Mucosa of stomach (tissue), 1 donor: ENCODE measurements around the gene ANKRD2.

Experiments
- H3K27me3 ChIP-seq: one replicate; pipeline ENCODE4 v1.7.0; 2013; ENCODE audit warnings: mild to moderate bottlenecking, low read length; ENCODE audit not compliant: control insufficient read depth, insufficient read depth
- H3K36me3 ChIP-seq: one replicate; pipeline ENCODE4 v1.7.0; 2013; ENCODE audit warnings: low read length; ENCODE audit not compliant: control insufficient read depth, insufficient read depth
- H3K4me1 ChIP-seq: one replicate; pipeline ENCODE4 v1.7.0; 2013; ENCODE audit warnings: mild to moderate bottlenecking, low read length; ENCODE audit not compliant: control insufficient read depth, insufficient read depth
- H3K4me3 ChIP-seq: one replicate; pipeline ENCODE4 v1.7.0; 2013; ENCODE audit warnings: low read length
- H3K9ac ChIP-seq: one replicate; pipeline ENCODE4 v1.7.0; 2013; ENCODE audit warnings: mild to moderate bottlenecking, low read length, moderate library complexity
- H3K9me3 ChIP-seq: one replicate; pipeline ENCODE4 v1.7.0; 2013; ENCODE audit warnings: mild to moderate bottlenecking, low read length, moderate library complexity; ENCODE audit not compliant: control insufficient read depth
- donor health status: Pancreatic carcinoma.

Gene ANKRD2

GRCh38 chr10:97590748-97591495 lies 18.3 kb downstream of the ANKRD2 start:
- H3K9ac ChIP-seq = no peak overlapping the region
- no peaks in the 10 kb centered on the region for H3K36me3 ChIP-seq
- no peaks in the 10 kb centered on the region for H3K9me3 ChIP-seq
- no peaks in the 10 kb centered on the region for H3K4me1 ChIP-seq
- no peak overlapping the region for H3K4me3 ChIP-seq
- no peaks in the 10 kb centered on the region for H3K27me3 ChIP-seq

- Histone ChIP-seq H3K4me1 (peaks cover 6% of the 10 kb centered on the region), H3K9ac (no peak overlapping the region), H3K9me3 (no peaks in the 10 kb centered on the region), H3K36me3 (no peaks in the 10 kb centered on the region), H3K27me3 (no peaks in the 10 kb centered on the region), H3K4me3 (no peak overlapping the region)
Observed at GRCh38 chr10:97593421-97593820, 20.8 kb downstream of the ANKRD2 start.

GRCh38 chr10:97596101-97597082 lies 23.8 kb downstream of the ANKRD2 start:
- peaks cover 6% of the 10 kb centered on the region for H3K4me1 ChIP-seq

GRCh38 chr10:97597778-97598177 lies 25.2 kb downstream of the ANKRD2 start:
- peaks cover 6% of the 10 kb centered on the region for H3K4me1 ChIP-seq
- no peaks in the 10 kb centered on the region for H3K27me3 ChIP-seq

More at GRCh38 chr10:97596101-97597082, 23.8 kb downstream of the ANKRD2 start:
- Histone ChIP-seq H3K9me3 (no peaks in the 10 kb centered on the region), H3K9ac (peak overlapping the region; percentile 15), H3K27me3 (no peaks in the 10 kb centered on the region), H3K4me3 (no peak overlapping the region), H3K36me3 (no peaks in the 10 kb centered on the region)

GRCh38 chr10:97598407-97599271 lies 26.1 kb downstream of the ANKRD2 start:
- no peaks in the 10 kb centered on the region for H3K36me3 ChIP-seq
- no peak overlapping the region for H3K9ac ChIP-seq
- peaks cover 6% of the 10 kb centered on the region for H3K4me1 ChIP-seq
- H3K9me3 ChIP-seq = no peaks in the 10 kb centered on the region
- H3K27me3 ChIP-seq = no peaks in the 10 kb centered on the region
- no peak overlapping the region for H3K4me3 ChIP-seq

More at GRCh38 chr10:97597778-97598177, 25.2 kb downstream of the ANKRD2 start:
- Histone ChIP-seq H3K4me3 (no peak overlapping the region), H3K9me3 (no peaks in the 10 kb centered on the region), H3K36me3 (no peaks in the 10 kb centered on the region), H3K9ac (no peak overlapping the region)

- H3K9me3 ChIP-seq = no peaks in the 10 kb centered on the region
- H3K4me1 ChIP-seq = peaks cover 6% of the 10 kb centered on the region
- H3K9ac ChIP-seq = no peak overlapping the region
- no peaks in the 10 kb centered on the region for H3K36me3 ChIP-seq
- H3K4me3 ChIP-seq = no peak overlapping the region
- H3K27me3 ChIP-seq = no peaks in the 10 kb centered on the region
Observed at GRCh38 chr10:97599272-97599619, 26.7 kb downstream of the ANKRD2 start.

GRCh38 chr10:97600616-97601015 lies 28.0 kb downstream of the ANKRD2 start:
- Histone ChIP-seq H3K27me3 (no peaks in the 10 kb centered on the region), H3K4me3 (no peak overlapping the region), H3K9me3 (no peaks in the 10 kb centered on the region), H3K9ac (no peak overlapping the region), H3K4me1 (peaks cover 6% of the 10 kb centered on the region), H3K36me3 (no peaks in the 10 kb centered on the region)

GRCh38 chr10:97601268-97602215 lies 29.0 kb downstream of the ANKRD2 start:
- Histone ChIP-seq H3K27me3 (no peaks in the 10 kb centered on the region), H3K4me3 (no peak overlapping the region), H3K9me3 (no peaks in the 10 kb centered on the region), H3K9ac (no peak overlapping the region), H3K36me3 (no peaks in the 10 kb centered on the region), H3K4me1 (peaks cover 2% of the 10 kb centered on the region)

- Histone ChIP-seq H3K36me3 (no peaks in the 10 kb centered on the region), H3K9me3 (no peaks in the 10 kb centered on the region), H3K4me1 (no peaks in the 10 kb centered on the region), H3K27me3 (no peaks in the 10 kb centered on the region), H3K9ac (no peak overlapping the region), H3K4me3 (no peak overlapping the region)
Observed at GRCh38 chr10:97607095-97607636, 34.6 kb downstream of the ANKRD2 start.

GRCh38 chr10:97608991-97609561 lies 36.5 kb downstream of the ANKRD2 start:
- Histone ChIP-seq H3K27me3 (no peaks in the 10 kb centered on the region), H3K9me3 (no peaks in the 10 kb centered on the region), H3K9ac (no peak overlapping the region), H3K4me1 (no peaks in the 10 kb centered on the region), H3K36me3 (no peaks in the 10 kb centered on the region), H3K4me3 (no peak overlapping the region)
